Measurements from ENCODE around the gene FGF13. TPM values are rescaled to one million over a fixed set of nuclear protein-coding genes. Genes with fewer than 3 reads are reported as not detected.

Gene FGF13
- total and polyA plus RNA-seq, 2 donors (not counting 3 experiments of a cell fraction or from before 2014, with no cell fraction given): 0.07 to 0.20 TPM

GRCh38 chrX:138718941-138719340, 7.4 kb upstream of the FGF13 start:
- H3K27ac ChIP-seq (ENCODE audit: insufficient read depth, low read depth, low read length): no peak overlapping the region
- no peak for DNase-seq (ENCODE audit: low read depth, low spot score)
- H3K4me1 ChIP-seq (ENCODE audit: control insufficient read depth, extremely low read depth, insufficient read depth, low read length): no peaks in the 10 kb centered on the region
- H3K9me1 ChIP-seq (replicated peaks; ENCODE audit: control insufficient read depth, extremely low read depth, insufficient read depth, low read length): no peaks in the 10 kb centered on the region
- H3K79me2 ChIP-seq (ENCODE audit: control insufficient read depth, insufficient read depth, low read length): no peaks in the 10 kb centered on the region
- FAIRE-seq: no peak
- no peaks in the 10 kb centered on the region for H3K36me3 ChIP-seq (ENCODE audit: control insufficient read depth in 2 of 2, extremely low read depth in 1 of 2, insufficient read depth in 2 of 2, low read length in 2 of 2)
- no peak overlapping the region for H3K4me3 ChIP-seq (replicated peaks in 1 of 3; ENCODE audit: insufficient read depth in 1 of 3, low read depth in 1 of 3, low read length in 3 of 3)
- no peaks in the 10 kb centered on the region for H4K20me1 ChIP-seq (replicated peaks; ENCODE audit: control insufficient read depth, extremely low read depth, insufficient read depth, low read length)
- ChIA-PET POLR2A (no interaction called here), CTCF (no interaction called here)
- H3K27me3 ChIP-seq (ENCODE audit: control insufficient read depth in 2 of 2, insufficient read depth in 2 of 2, low read length in 2 of 2): no peaks in the 10 kb centered on the region
- dilution Hi-C loops (cut with MboI; ENCODE audit: extremely low pct_ligation_motif_present, low sequenced_read_pairs) (no loop called here), intact Hi-C loops (cut with micrococcal nuclease) (no loop called here)
- H3K4me2 ChIP-seq (ENCODE audit: insufficient read depth, low read length): no peak overlapping the region
- TF ChIP-seq JUN (IDR thresholded peaks at IDR 0.05; ENCODE audit: borderline replicate concordance, insufficient read depth, insufficient read length, low read depth): no peak
- TF ChIP-seq POLR2AphosphoS5 (IDR thresholded peaks at IDR 0.05; ENCODE audit: insufficient read depth, low read depth, low read length): no peak
- no peak for TF ChIP-seq EZH2 (IDR thresholded peaks at IDR 0.05; ENCODE audit: borderline replicate concordance, low read depth, low read length, severe bottlenecking)
- TF ChIP-seq MAX (IDR thresholded peaks at IDR 0.05; ENCODE audit: insufficient read depth, insufficient read length): no peak
- no peak for TF ChIP-seq GATA2 (IDR thresholded peaks at IDR 0.05; ENCODE audit: insufficient read depth, insufficient read length, low read depth, low read length)
- no peak for TF ChIP-seq CTCF (IDR thresholded peaks at IDR 0.05; ENCODE audit: extremely low read depth in 1 of 2, insufficient read depth in 1 of 2, low read depth in 1 of 2, low read length in 2 of 2)
- no TSS peak for BruUV-seq (replicated peaks)
- no peak overlapping the region for H3K9ac ChIP-seq (replicated peaks; ENCODE audit: extremely low read depth, insufficient read depth, low read length)
- no peaks in the 10 kb centered on the region for H3K9me3 ChIP-seq (replicated peaks; ENCODE audit: control insufficient read depth, insufficient read depth, low read length)
- H2AFZ ChIP-seq (ENCODE audit: low read depth, low read length): no peak overlapping the region
